Muscle layer of colon (tissue), 2 donors: ENCODE data around the gene ABHD14A.

Experiments
- H3K27ac ChIP-seq: one replicate; pipeline ENCODE4 v1.7.0; 2013; ENCODE audit warnings: low read depth, mild to moderate bottlenecking, low read length, moderate library complexity
- H3K27me3 ChIP-seq, 2 donors: one replicate each; pipeline ENCODE4 v1.7.0; 2013; ENCODE audit warnings: low read length in 2 of 2, mild to moderate bottlenecking in 2 of 2; ENCODE audit not compliant: insufficient read depth in 2 of 2, control insufficient read depth in 1 of 2
- H3K36me3 ChIP-seq: one replicate; pipeline ENCODE4 v1.7.0; 2013; ENCODE audit warnings: mild to moderate bottlenecking, low read length; ENCODE audit not compliant: insufficient read depth
- H3K4me1 ChIP-seq: one replicate; pipeline ENCODE4 v1.7.0; 2013; ENCODE audit warnings: mild to moderate bottlenecking, low read length; ENCODE audit not compliant: insufficient read depth
- H3K4me3 ChIP-seq, 2 donors: one replicate each; pipeline ENCODE4 v1.7.0; 2013; ENCODE audit warnings: low read length in 2 of 2, low read depth in 1 of 2, mild to moderate bottlenecking in 1 of 2, moderate library complexity in 1 of 2
- H3K9ac ChIP-seq: one replicate; pipeline ENCODE4 v1.7.0; 2013; ENCODE audit warnings: low read length
- H3K9me3 ChIP-seq: one replicate; pipeline ENCODE4 v1.7.0; 2013; ENCODE audit warnings: mild to moderate bottlenecking, low read length
- donor health status: abdominal sarcoma.
- donor health status: Adenocarcinoma of cecum.

Gene ABHD14A

GRCh38 chr3:51954105-51954504 lies 20.8 kb upstream of the ABHD14A start:
- H3K36me3 ChIP-seq = peaks cover 3% of the 10 kb centered on the region
- H3K27ac ChIP-seq = no peak overlapping the region
- peaks cover 14% of the 10 kb centered on the region for H3K4me1 ChIP-seq
- no peaks in the 10 kb centered on the region for H3K9me3 ChIP-seq
- no peak overlapping the region for H3K9ac ChIP-seq
- H3K4me3 ChIP-seq = no peak overlapping the region
- H3K27me3 ChIP-seq = no peaks in the 10 kb centered on the region

- H3K36me3 ChIP-seq = no peaks in the 10 kb centered on the region
- H3K4me3 ChIP-seq = no peak overlapping the region
- H3K4me1 ChIP-seq = peaks cover 14% of the 10 kb centered on the region
- no peaks in the 10 kb centered on the region for H3K9me3 ChIP-seq
- no peaks in the 10 kb centered on the region for H3K27me3 ChIP-seq
- no peak overlapping the region for H3K27ac ChIP-seq
- H3K9ac ChIP-seq = no peak overlapping the region
These were observed 20.2 kb upstream of the ABHD14A start for GRCh38 chr3:51954713-51955112.

GRCh38 chr3:51955175-51955892 lies 19.5 kb upstream of the ABHD14A start, which contains the start of gene GPR62:
Gene GPR62 (plus strand): TSS chr3:51955381. CDS start chr3:51955653, 272 bp downstream.
- Histone ChIP-seq H3K27me3 (no peaks in the 10 kb centered on the region), H3K36me3 (peaks cover 2% of the 10 kb centered on the region), H3K4me1 (peaks cover 14% of the 10 kb centered on the region), H3K9ac (no peak within 1 kb of the TSS), H3K4me3 (peak within 1 kb of the TSS; percentile 28 to 45), H3K9me3 (no peaks in the 10 kb centered on the region), H3K27ac (peak within 1 kb of the TSS; percentile 63)

GRCh38 chr3:51955893-51956770 lies 18.7 kb upstream of the ABHD14A start:
- no peaks in the 10 kb centered on the region for H3K9me3 ChIP-seq
- H3K36me3 ChIP-seq = peaks cover 8% of the 10 kb centered on the region
- H3K4me3 ChIP-seq = peak overlapping the region; percentile 28 to 45
- peak overlapping the region; percentile 63 for H3K27ac ChIP-seq
- peaks cover 14% of the 10 kb centered on the region for H3K4me1 ChIP-seq
- no peaks in the 10 kb centered on the region for H3K27me3 ChIP-seq
- no peak overlapping the region for H3K9ac ChIP-seq

GRCh38 chr3:51957520-51958205 lies 17.2 kb upstream of the ABHD14A start:
- peaks cover 8% of the 10 kb centered on the region for H3K36me3 ChIP-seq
- H3K4me1 ChIP-seq = peaks cover 14% of the 10 kb centered on the region
- H3K9me3 ChIP-seq = no peaks in the 10 kb centered on the region
- H3K27ac ChIP-seq = no peak overlapping the region
- H3K4me3 ChIP-seq = no peak overlapping the region
- H3K27me3 ChIP-seq = no peaks in the 10 kb centered on the region
- H3K9ac ChIP-seq = no peak overlapping the region

GRCh38 chr3:51958603-51959521 lies 16.0 kb upstream of the ABHD14A start:
- no peak overlapping the region for H3K27ac ChIP-seq
- no peak overlapping the region for H3K4me3 ChIP-seq
- H3K27me3 ChIP-seq = no peaks in the 10 kb centered on the region
- peaks cover 14% of the 10 kb centered on the region for H3K4me1 ChIP-seq
- no peak overlapping the region for H3K9ac ChIP-seq
- H3K36me3 ChIP-seq = peaks cover 8% of the 10 kb centered on the region
- H3K9me3 ChIP-seq = no peaks in the 10 kb centered on the region

GRCh38 chr3:51959651-51960050 lies 15.2 kb upstream of the ABHD14A start:
- no peaks in the 10 kb centered on the region for H3K27me3 ChIP-seq
- H3K9ac ChIP-seq = no peak overlapping the region
- no peak overlapping the region for H3K27ac ChIP-seq

GRCh38 chr3:51960386-51960785 lies 14.5 kb upstream of the ABHD14A start:
- Histone ChIP-seq H3K4me1 (peaks cover 22% of the 10 kb centered on the region), H3K9ac (no peak overlapping the region), H3K4me3 (no peak overlapping the region), H3K36me3 (peaks cover 8% of the 10 kb centered on the region), H3K27ac (no peak overlapping the region), H3K9me3 (no peaks in the 10 kb centered on the region), H3K27me3 (no peaks in the 10 kb centered on the region)

More at GRCh38 chr3:51959651-51960050, 15.2 kb upstream of the ABHD14A start:
- Histone ChIP-seq H3K4me1 (peaks cover 19% of the 10 kb centered on the region), H3K36me3 (peaks cover 8% of the 10 kb centered on the region), H3K9me3 (no peaks in the 10 kb centered on the region), H3K4me3 (no peak overlapping the region)

GRCh38 chr3:51961011-51961410 lies 13.9 kb upstream of the ABHD14A start:
- Histone ChIP-seq H3K36me3 (peaks cover 8% of the 10 kb centered on the region), H3K9me3 (no peaks in the 10 kb centered on the region), H3K27me3 (no peaks in the 10 kb centered on the region), H3K9ac (no peak overlapping the region), H3K4me1 (peaks cover 26% of the 10 kb centered on the region), H3K4me3 (no peak overlapping the region), H3K27ac (no peak overlapping the region)

GRCh38 chr3:51961602-51962569 lies 13.0 kb upstream of the ABHD14A start:
- peaks cover 8% of the 10 kb centered on the region for H3K36me3 ChIP-seq
- no peaks in the 10 kb centered on the region for H3K27me3 ChIP-seq
- H3K9me3 ChIP-seq = no peaks in the 10 kb centered on the region
- H3K9ac ChIP-seq = no peak overlapping the region
- no peak overlapping the region for H3K4me3 ChIP-seq
- no peak overlapping the region for H3K27ac ChIP-seq
- H3K4me1 ChIP-seq = peaks cover 26% of the 10 kb centered on the region
